Fibroblast of pulmonary artery (primary cell): ENCODE results near the gene SNRPD3.
"Not testable (repeated sequence)": the region's sequence is repeated elsewhere in the genome, so short reads cannot be mapped to it uniquely, and the experiment has no call there.

Source experiments
- DNase-seq: peaks from one replicate; pipeline ENCODE4 v3.0.0-alpha.2; 2010; ENCODE audit warnings: low read depth
- H3K4me3 ChIP-seq: replicated peaks from 2 replicates; pipeline ENCODE4 v1.5.1; 2011; ENCODE audit warnings: low read depth, mild to moderate bottlenecking, control low read depth, low read length, moderate library complexity
- CTCF ChIP-seq: IDR thresholded peaks from 2 replicates; pipeline ENCODE4 v1.5.1; 2011; ENCODE audit warnings: mild to moderate bottlenecking, control low read depth, low read length, inconsistent platforms; ENCODE audit errors: missing control alignments

Gene SNRPD3

GRCh38 chr22:24519496-24519895, 36.3 kb upstream of the SNRPD3 start:
- TF ChIP-seq CTCF, result no peak
- H3K4me3 ChIP-seq, result no peak overlapping the region
- no peak for DNase-seq

DNA sequence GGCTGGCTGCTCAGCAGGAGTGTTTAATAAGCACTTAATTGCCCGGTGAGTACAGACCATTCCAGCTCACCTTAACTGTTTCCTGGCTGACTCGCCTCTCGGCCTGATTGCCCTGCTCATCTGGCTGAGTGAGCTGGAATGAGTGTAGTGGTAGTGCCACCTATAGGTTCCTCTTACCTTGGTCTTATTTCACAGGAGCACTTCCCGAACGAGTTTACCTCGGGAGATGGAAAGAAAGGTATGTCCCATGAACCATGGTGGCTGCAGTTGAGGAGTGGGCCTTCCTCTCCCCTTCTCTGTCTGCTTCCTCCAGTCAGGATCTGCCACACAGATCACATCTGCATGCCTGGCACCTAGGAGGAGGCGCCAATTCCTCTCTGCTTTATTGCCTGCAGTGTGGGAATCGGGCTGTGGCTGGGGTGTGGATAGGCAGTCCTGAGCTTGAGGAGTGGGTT, 34.0 kb upstream of the SNRPD3 start:
- peak; percentile 71 for DNase-seq
- TF ChIP-seq CTCF, result peak; percentile 60
- no peak overlapping the region for H3K4me3 ChIP-seq

GRCh38 chr22:24523873-24524272, 31.9 kb upstream of the SNRPD3 start:
- no peak for TF ChIP-seq CTCF
- H3K4me3 ChIP-seq, result no peak overlapping the region
- peak; percentile 53 for DNase-seq

DNA sequence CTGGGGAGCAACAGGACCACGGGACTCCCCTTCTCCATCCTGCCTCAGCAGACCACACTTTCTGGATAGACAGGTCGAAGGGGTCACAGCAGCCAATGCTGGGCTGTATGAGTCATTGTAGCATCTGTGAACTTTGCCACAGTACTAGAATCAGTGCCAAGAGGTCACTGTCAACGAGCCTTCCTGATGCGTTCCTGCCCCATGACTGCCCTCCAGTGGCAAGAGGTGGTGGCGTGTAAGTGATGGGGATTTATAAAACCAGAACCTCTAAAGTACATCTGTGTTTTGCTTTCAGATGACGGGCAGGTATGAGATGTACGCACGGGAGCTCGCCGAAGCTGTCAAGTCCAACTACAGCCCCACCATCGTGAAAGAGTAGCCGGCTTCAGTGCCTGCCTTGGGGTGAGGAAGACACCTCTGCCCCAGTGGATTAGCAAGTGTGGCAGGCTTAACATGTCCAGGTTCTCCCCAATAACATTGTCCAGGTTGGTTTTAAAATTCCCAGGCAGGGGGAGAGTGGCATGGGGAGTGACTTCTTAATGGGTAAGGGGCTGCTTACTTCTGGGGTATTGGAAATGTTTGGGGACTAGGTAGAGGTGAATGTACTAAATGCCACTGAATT, 30.3 kb upstream of the SNRPD3 start:
- peak; percentile 70 for DNase-seq
- TF ChIP-seq CTCF, result peak; percentile 95
- H3K4me3 ChIP-seq, result no peak overlapping the region

- no peak for DNase-seq
- TF ChIP-seq CTCF, result no peak
- H3K4me3 ChIP-seq, result no peak overlapping the region
Observed at GRCh38 chr22:24526191-24526590, 29.6 kb upstream of the SNRPD3 start.

DNA sequence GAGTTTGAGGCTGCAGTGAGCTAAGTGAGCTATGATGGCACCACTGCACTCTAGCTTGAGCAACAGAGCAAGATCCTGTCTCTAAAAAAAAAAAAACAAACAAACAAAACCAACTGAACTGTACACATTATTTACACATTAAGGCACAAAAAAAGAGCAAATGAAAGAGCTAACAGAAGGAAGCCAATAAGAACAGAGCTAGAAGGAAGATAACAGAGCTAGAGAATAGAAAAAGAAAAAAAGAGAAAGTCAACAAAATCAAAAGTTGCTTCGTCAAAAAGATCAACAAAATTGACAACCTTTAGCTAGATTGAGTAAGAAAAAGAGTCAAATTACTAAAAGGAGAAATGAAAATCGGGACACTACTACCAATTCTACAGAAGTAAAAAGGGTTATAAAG, 25.9 kb upstream of the SNRPD3 start:
- H3K4me3 ChIP-seq, result no peak overlapping the region
- TF ChIP-seq CTCF, result no peak
- DNase-seq, result no peak

- H3K4me3 ChIP-seq, DNase-seq: not testable (repeated sequence)
Observed at GRCh38 chr22:24530968-24531367, 24.8 kb upstream of the SNRPD3 start.
